Erythroblast (primary cell): ENCODE measurements around the gene ANKRD66.

ENCODE experiments used
- GATA1 ChIP-seq: IDR thresholded peaks from 2 replicates; pipeline ENCODE4 v1.6.1; 2011; ENCODE audit warnings: low read depth, mild to moderate bottlenecking, control low read depth, low read length, moderate library complexity
- POLR2A ChIP-seq: IDR thresholded peaks from 2 replicates; pipeline ENCODE4 v1.6.1; 2011; ENCODE audit warnings: mild to moderate bottlenecking, low read length

DNA sequence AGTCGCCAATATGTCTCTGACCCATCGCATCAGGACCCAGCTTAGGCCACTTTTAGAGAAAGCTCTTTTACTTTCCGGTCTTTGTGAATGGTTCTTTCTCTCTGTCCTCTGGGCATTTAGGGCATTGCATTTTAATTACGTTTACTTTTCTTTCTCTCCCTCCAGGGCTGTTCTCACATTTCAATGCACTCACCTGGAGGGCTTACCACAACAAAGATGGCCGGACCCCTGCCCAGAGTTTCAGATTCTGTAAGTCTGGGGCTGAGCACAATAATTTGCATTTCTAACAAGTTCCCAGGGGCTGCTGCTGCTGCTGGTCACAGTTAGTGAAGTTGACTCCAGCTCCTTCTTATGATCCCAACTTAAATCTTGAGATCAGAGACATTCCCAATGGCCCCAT, 3.0 kb downstream of the ANKRD66 start:
- no peak for TF ChIP-seq POLR2A
- no peak for TF ChIP-seq GATA1
